Ureter (tissue), 1 donor: ENCODE results near the gene KDM6B. TPM values are rescaled to one million over a fixed set of nuclear protein-coding genes. Genes with fewer than 3 reads are reported as not detected.
A peak's percentile ranks its signal among the peaks of the same experiment; 100 is the strongest.

Experiments
- DNase-seq: peaks from one replicate; pipeline ENCODE4 v3.0.0-alpha.2; 2020; ENCODE audit warnings: low spot score
- total RNA-seq: library from RNA; stranded (reverse); gene quantifications from one replicate; pipeline ENCODE4 v1.2.4, GENCODE V29; 2023
- donor health status: DM: yes; HTN: yes; CAD: no.

KDM6B gene
- total RNA-seq, 1 donor from 2014 or later: 31.8 TPM

- DNase-seq: peak; percentile 91
Observed at GRCh38 chr17:7841396-7841914, 7.4 kb downstream of the KDM6B start.

GRCh38 chr17:7841915-7842379 is 7.9 kb downstream of the KDM6B start:
- peak; percentile 96 for DNase-seq

- DNase-seq: no peak
Observed at GRCh38 chr17:7842380-7843256, 8.6 kb downstream of the KDM6B start.

GRCh38 chr17:7843257-7843535 is 9.2 kb downstream of the KDM6B start:
- no peak for DNase-seq

GRCh38 chr17:7843536-7844291 is 9.7 kb downstream of the KDM6B start:
- DNase-seq: no peak

GRCh38 chr17:7844292-7845154 is 10.5 kb downstream of the KDM6B start:
- peak; percentile 95 for DNase-seq

GRCh38 chr17:7845359-7846062 is 11.5 kb downstream of the KDM6B start:
- DNase-seq: no peak

GRCh38 chr17:7846063-7846735 is 12.2 kb downstream of the KDM6B start:
- DNase-seq: no peak

- no peak for DNase-seq
Observed at GRCh38 chr17:7846765-7847661, 13.0 kb downstream of the KDM6B start.

GRCh38 chr17:7848131-7848579 is 14.1 kb downstream of the KDM6B start:
- DNase-seq: no peak

- DNase-seq: no peak
Observed at GRCh38 chr17:7848739-7849129, 14.7 kb downstream of the KDM6B start.

GRCh38 chr17:7849130-7849750 is 15.2 kb downstream of the KDM6B start:
- DNase-seq: no peak

- DNase-seq: no peak
Observed at GRCh38 chr17:7849751-7850504, 15.9 kb downstream of the KDM6B start.

- DNase-seq: no peak
Observed at GRCh38 chr17:7850701-7851437, 16.9 kb downstream of the KDM6B start.

- DNase-seq: peak; percentile 92
Observed at GRCh38 chr17:7851438-7852261, 17.6 kb downstream of the KDM6B start.

- DNase-seq: no peak
Observed at GRCh38 chr17:7852262-7852670, 18.2 kb downstream of the KDM6B start.
